Vagina (tissue), 2 donors: ENCODE results near the gene ATP6V0E2. TPM values are rescaled to one million over a fixed set of nuclear protein-coding genes. Genes with fewer than 3 reads are reported as not detected.
A peak's percentile ranks its signal among the peaks of the same experiment; 100 is the strongest.

Experiments
- DNase-seq, 2 donors: peaks; one replicate each; pipeline ENCODE4 v3.0.0-alpha.2; 2017; ENCODE audit errors: extremely low spot score in 2 of 2
- H3K27ac ChIP-seq: fragments of 200-600 bp; sonication (generic); one replicate; pipeline ENCODE4 v1.5.1; 2019
- H3K27me3 ChIP-seq: fragments of 200-600 bp; sonication (generic); one replicate; pipeline ENCODE4 v1.5.1; 2019
- H3K36me3 ChIP-seq, 2 donors: fragments of 200-600 bp; sonication (generic); one replicate each; pipeline ENCODE4 v1.5.1; 2017 to 2019
- H3K4me1 ChIP-seq: fragments of 200-600 bp; sonication (generic); one replicate; pipeline ENCODE4 v1.5.1; 2019
- H3K4me3 ChIP-seq, 2 donors: fragments of 200-600 bp; sonication (generic); 1 replicate in 1 of 2; 2 replicates in 1 of 2; pipeline ENCODE4 v1.5.1; 2016 to 2019
- H3K9me3 ChIP-seq: fragments of 200-600 bp; sonication (generic); one replicate; pipeline ENCODE4 v1.5.1; 2019
- CTCF ChIP-seq, 3 experiments: fragments of 450-650 bp in 2 of 3; fragments of 200-600 bp in 1 of 3; sonication (generic) in 1 of 3; IDR thresholded peaks; one replicate each; pipeline ENCODE4 v1.5.1; 2017 to 2019; ENCODE audit warnings: antibody characterized with exemption in 3 of 3, mild to moderate bottlenecking in 2 of 3, moderate library complexity in 2 of 3
- POLR2A ChIP-seq, 2 donors: fragments of 450-650 bp; IDR thresholded peaks; one replicate each; pipeline ENCODE4 v1.6.1; 2017; ENCODE audit warnings: antibody characterized with exemption in 2 of 2, mild to moderate bottlenecking in 2 of 2, moderate library complexity in 2 of 2
- POLR2AphosphoS5 ChIP-seq, 2 donors: sonication (generic); formaldehyde crosslinking; IDR thresholded peaks; one replicate each; pipeline ENCODE4 v1.9.0; 2017; ENCODE audit warnings: antibody characterized with exemption in 2 of 2, mild to moderate bottlenecking in 2 of 2, low read depth in 1 of 2; ENCODE audit not compliant: insufficient read depth in 1 of 2
- intact Hi-C: fragments of 100-400 bp; cut with DNase I; formaldehyde crosslinking; loops from one replicate; pipeline ENCODE4 v1.15.1; 2023
- total RNA-seq: library from RNA; depleted of rRNA; stranded (reverse); fragments of >200 nt; gene quantifications from one replicate; pipeline ENCODE4 v1.2.3, GENCODE V29; 2016

Gene ATP6V0E2
- total RNA-seq, 1 donor from 2014 or later = 13.3 TPM

GRCh38 chr7:149873970-149874643 is 338 bp downstream of the ATP6V0E2 start:
- Histone ChIP-seq H3K9me3 (no peaks in the 10 kb centered on the region), H3K4me3 (peak overlapping the region; percentile 69 to 86), H3K27me3 (no peaks in the 10 kb centered on the region), H3K36me3 (no peaks in the 10 kb centered on the region), H3K4me1 (peaks cover 20% of the 10 kb centered on the region), H3K27ac (peak overlapping the region; percentile 59)
- peak in 1 of 2 donors; percentile 28 for TF ChIP-seq POLR2AphosphoS5 (IDR thresholded peaks at IDR 0.05; ENCODE audit: insufficient read depth in 1 of 2, low read depth in 1 of 2)
- TF ChIP-seq POLR2A (IDR thresholded peaks at IDR 0.05) = no peak
- DNase-seq = no peak
- intact Hi-C loops = no loop called here

- no peaks in the 10 kb centered on the region for H3K9me3 ChIP-seq
- H3K36me3 ChIP-seq = no peaks in the 10 kb centered on the region
- H3K4me1 ChIP-seq = peaks cover 20% of the 10 kb centered on the region
- peak overlapping the region in 1 of 2 donors; percentile 69 for H3K4me3 ChIP-seq
- DNase-seq = peak in 1 of 2 donors; percentile 79
- H3K27ac ChIP-seq = no peak overlapping the region
- no peak for TF ChIP-seq POLR2AphosphoS5 (IDR thresholded peaks at IDR 0.05; ENCODE audit: insufficient read depth in 1 of 2, low read depth in 1 of 2)
- TF ChIP-seq CTCF (IDR thresholded peaks at IDR 0.05) = no peak
- TF ChIP-seq POLR2A (IDR thresholded peaks at IDR 0.05) = no peak
- intact Hi-C loops = no loop called here
- no peaks in the 10 kb centered on the region for H3K27me3 ChIP-seq
Measured at GRCh38 chr7:149874644-149875028, 867 bp downstream of the ATP6V0E2 start.

- intact Hi-C loops = no loop called here
- H3K27ac ChIP-seq = no peak overlapping the region
- H3K4me1 ChIP-seq = peaks cover 20% of the 10 kb centered on the region
- H3K9me3 ChIP-seq = no peaks in the 10 kb centered on the region
- H3K27me3 ChIP-seq = no peaks in the 10 kb centered on the region
- no peak for DNase-seq
- TF ChIP-seq CTCF (IDR thresholded peaks at IDR 0.05) = no peak
- no peak for TF ChIP-seq POLR2A (IDR thresholded peaks at IDR 0.05)
- no peak for TF ChIP-seq POLR2AphosphoS5 (IDR thresholded peaks at IDR 0.05; ENCODE audit: insufficient read depth in 1 of 2, low read depth in 1 of 2)
- no peaks in the 10 kb centered on the region for H3K36me3 ChIP-seq
- H3K4me3 ChIP-seq = no peak overlapping the region
Measured at GRCh38 chr7:149875396-149875795, 1.6 kb downstream of the ATP6V0E2 start.

DNA sequence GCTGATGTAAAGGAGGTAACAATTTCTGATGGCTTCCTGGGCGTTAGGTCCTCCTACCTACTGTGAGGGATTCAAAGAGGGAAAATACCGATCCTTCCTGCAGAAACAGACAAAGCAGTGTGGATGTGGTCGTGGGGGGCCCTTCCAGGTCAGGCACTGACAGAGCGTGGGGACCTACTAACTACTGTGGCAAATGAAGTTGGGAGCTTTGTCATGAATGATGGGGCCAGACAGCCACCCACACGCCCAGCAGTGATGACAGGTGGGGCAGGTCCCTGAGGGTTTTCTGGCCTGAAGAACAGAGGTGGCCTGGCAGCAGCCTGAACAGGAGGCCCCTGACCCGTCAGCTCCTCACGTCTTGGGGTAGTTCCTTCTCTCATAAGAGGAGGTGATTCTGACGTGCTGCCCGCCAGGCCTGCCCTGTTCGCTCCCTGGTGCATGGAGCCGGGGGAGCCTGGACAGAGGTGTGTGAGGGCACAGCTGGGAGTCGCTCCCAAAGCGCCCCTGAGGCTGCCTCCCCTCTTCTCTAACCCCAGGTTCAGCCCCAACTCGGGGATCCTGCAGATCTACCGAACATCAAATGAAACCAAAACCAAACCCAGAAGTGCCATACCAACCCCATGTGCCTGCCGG is 4.2 kb downstream of the ATP6V0E2 start:
- no peaks in the 10 kb centered on the region for H3K9me3 ChIP-seq
- no peak overlapping the region for H3K4me3 ChIP-seq
- H3K27me3 ChIP-seq = no peaks in the 10 kb centered on the region
- H3K4me1 ChIP-seq = peaks cover 9% of the 10 kb centered on the region
- TF ChIP-seq CTCF (IDR thresholded peaks at IDR 0.05) = no peak
- TF ChIP-seq POLR2A (IDR thresholded peaks at IDR 0.05) = no peak
- TF ChIP-seq POLR2AphosphoS5 (IDR thresholded peaks at IDR 0.05; ENCODE audit: insufficient read depth in 1 of 2, low read depth in 1 of 2) = no peak
- H3K36me3 ChIP-seq = no peaks in the 10 kb centered on the region
- H3K27ac ChIP-seq = no peak overlapping the region
- no peak for DNase-seq
- intact Hi-C loops = no loop called here

DNA sequence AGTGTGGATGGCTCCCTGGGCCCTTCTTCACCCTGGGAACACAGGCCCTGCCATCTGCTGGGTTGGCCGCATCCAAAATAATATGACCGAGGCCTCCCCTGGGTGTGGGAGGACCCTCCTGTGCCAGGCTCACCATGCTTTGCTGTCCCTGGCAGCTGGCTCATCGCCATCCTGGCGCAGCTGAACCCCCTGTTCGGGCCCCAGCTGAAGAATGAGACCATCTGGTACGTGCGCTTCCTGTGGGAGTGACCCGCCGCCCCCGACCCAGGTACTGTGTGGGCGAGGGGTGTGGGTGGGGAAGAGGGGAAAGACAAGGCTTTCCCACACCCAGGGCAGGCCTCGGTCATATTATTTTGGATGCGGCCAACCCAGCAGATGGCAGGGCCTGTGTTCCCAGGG is 4.8 kb downstream of the ATP6V0E2 start:
- Histone ChIP-seq H3K9me3 (no peaks in the 10 kb centered on the region), H3K4me1 (peaks cover 8% of the 10 kb centered on the region), H3K27ac (no peak overlapping the region), H3K27me3 (no peaks in the 10 kb centered on the region), H3K36me3 (no peaks in the 10 kb centered on the region), H3K4me3 (no peak overlapping the region)
- TF ChIP-seq POLR2AphosphoS5 (IDR thresholded peaks at IDR 0.05; ENCODE audit: insufficient read depth in 1 of 2, low read depth in 1 of 2) = no peak
- no peak for TF ChIP-seq CTCF (IDR thresholded peaks at IDR 0.05)
- TF ChIP-seq POLR2A (IDR thresholded peaks at IDR 0.05) = no peak
- intact Hi-C loops = no loop called here
- no peak for DNase-seq
